Renal pelvis (tissue), 12 donors: ENCODE data around the gene RIPOR1. TPM values are rescaled to one million over a fixed set of nuclear protein-coding genes. Genes with fewer than 3 reads are reported as not detected.
"Not testable (repeated sequence)": the region's sequence is repeated elsewhere in the genome, so short reads cannot be mapped to it uniquely, and the experiment has no call there.

Source experiments
- DNase-seq: peaks from one replicate; pipeline ENCODE4 v3.0.0-alpha.2; 2013
- long read RNA-seq, 16 experiments: transcript quantifications; one replicate each; lab custom pipeline, GENCODE V29; 2026
- polyA plus RNA-seq, 3 donors: library from polyadenylated mRNA; unstranded; fragments of 120-200 nt; gene quantifications; one replicate each; pipeline ENCODE4 v1.2.1, GENCODE V29; 2013; ENCODE audit not compliant: insufficient read length in 3 of 3

Gene RIPOR1
- 100 to 1,000 TPM; 135 to 155 (median 147) TPM for polyA plus RNA-seq
- long read RNA-seq, donor 1, full-length matches to known transcripts: 3 of 27 reads
- long read RNA-seq, donor 1, partial matches to known transcripts: 18 of 27 reads
- long read RNA-seq, donor 1, other reads (novel, unspliced or antisense): 6 of 27 reads
- long read RNA-seq, donor 2, partial matches to known transcripts: 44 of 57 reads
- long read RNA-seq, donor 2, other reads (novel, unspliced or antisense): 12 of 57 reads
- long read RNA-seq, donor 3, partial matches to known transcripts: 30 of 38 reads
- long read RNA-seq, donor 3, other reads (novel, unspliced or antisense): 7 of 38 reads
- long read RNA-seq, donor 4, full-length matches to known transcripts: 5 of 74 reads
- long read RNA-seq, donor 4, partial matches to known transcripts: 63 of 74 reads
- long read RNA-seq, donor 4, other reads (novel, unspliced or antisense): 6 of 74 reads
- long read RNA-seq, donor 5, partial matches to known transcripts: 19 of 20 reads
- long read RNA-seq, donor 5, other reads (novel, unspliced or antisense): 0 of 20 reads
- long read RNA-seq, donor 6, full-length matches to known transcripts: 4 of 54 reads
- long read RNA-seq, donor 6, partial matches to known transcripts: 40 of 54 reads
- long read RNA-seq, donor 6, other reads (novel, unspliced or antisense): 10 of 54 reads
- long read RNA-seq, donor 7, partial matches to known transcripts: 66 of 78 reads
- long read RNA-seq, donor 7, other reads (novel, unspliced or antisense): 10 of 78 reads
- long read RNA-seq, donor 8, partial matches to known transcripts: 13 of 13 reads
- long read RNA-seq, donor 8, other reads (novel, unspliced or antisense): 0 of 13 reads
- long read RNA-seq, donor 9, full-length matches to known transcripts: 6 of 55 reads
- long read RNA-seq, donor 9, partial matches to known transcripts: 42 of 55 reads
- long read RNA-seq, donor 9, other reads (novel, unspliced or antisense): 7 of 55 reads
- long read RNA-seq, donor 10, partial matches to known transcripts: 35 of 37 reads
- long read RNA-seq, donor 10, other reads (novel, unspliced or antisense): 0 of 37 reads
- long read RNA-seq, donor 11, partial matches to known transcripts: 38 of 39 reads
- long read RNA-seq, donor 11, other reads (novel, unspliced or antisense): 0 of 39 reads
- long read RNA-seq, donor 12, full-length matches to known transcripts: 5 of 41 reads
- long read RNA-seq, donor 12, partial matches to known transcripts: 36 of 41 reads
- long read RNA-seq, donor 12, other reads (novel, unspliced or antisense): 0 of 41 reads
- long read RNA-seq, donor 13, partial matches to known transcripts: 36 of 45 reads
- long read RNA-seq, donor 13, other reads (novel, unspliced or antisense): 6 of 45 reads
- long read RNA-seq, donor 14: 0 reads
- long read RNA-seq, donor 15: 0 reads
- long read RNA-seq, donor 16, partial matches to known transcripts: 41 of 49 reads
- long read RNA-seq, donor 16, other reads (novel, unspliced or antisense): 7 of 49 reads

GRCh38 chr16:67528222-67528869 is at the start of gene RIPOR1:
TSS of gene RIPOR1 (plus strand) at chr16:67528829. CDS start at chr16:67538447, 9,618 bp downstream.
- DNase-seq: no peak

- DNase-seq: peak; percentile 97
Measured at GRCh38 chr16:67480833-67481560, 47.6 kb upstream of the RIPOR1 start, which contains the start of gene ATP6V0D1. TSS of gene ATP6V0D1 (minus strand) at chr16:67481157. CDS start at chr16:67481086, 71 bp downstream.

GRCh38 chr16:67481561-67482232 is 46.9 kb upstream of the RIPOR1 start:
- DNase-seq: no peak

- no peak for DNase-seq
Measured at GRCh38 chr16:67482233-67482924, 46.2 kb upstream of the RIPOR1 start.

GRCh38 chr16:67483150-67483549 is 45.5 kb upstream of the RIPOR1 start, which contains the start of gene AGRP:
TSS of gene AGRP (minus strand) at chr16:67483547. CDS start at chr16:67483398, 149 bp downstream.
- no peak for DNase-seq

- no peak for DNase-seq
Measured at GRCh38 chr16:67483731-67484525, 44.7 kb upstream of the RIPOR1 start.

GRCh38 chr16:67486805-67487204 is 41.8 kb upstream of the RIPOR1 start:
- no peak for DNase-seq

GRCh38 chr16:67487561-67487960 is 41.1 kb upstream of the RIPOR1 start:
- not testable (repeated sequence) for DNase-seq

GRCh38 chr16:67489401-67490083 is 39.1 kb upstream of the RIPOR1 start:
- no peak for DNase-seq

- DNase-seq: no peak
Measured at GRCh38 chr16:67490335-67491096, 38.1 kb upstream of the RIPOR1 start.

- DNase-seq: no peak
Measured at GRCh38 chr16:67499106-67499505, 29.5 kb upstream of the RIPOR1 start.

- no peak for DNase-seq
Measured at GRCh38 chr16:67504031-67505021, 24.3 kb upstream of the RIPOR1 start.

- no peak for DNase-seq
Measured at GRCh38 chr16:67506468-67506867, 22.2 kb upstream of the RIPOR1 start.

- DNase-seq: no peak
Measured at GRCh38 chr16:67509016-67509415, 19.6 kb upstream of the RIPOR1 start.

- DNase-seq: not testable (repeated sequence)
Measured at GRCh38 chr16:67513892-67514291, 14.7 kb upstream of the RIPOR1 start.
